GM18867 (cell line): ENCODE results near the gene SEC24B.
"Not testable (repeated sequence)": the region's sequence is repeated elsewhere in the genome, so short reads cannot be mapped to it uniquely, and the experiment has no call there.

Experiments
- ATAC-seq: cut with Tn5 transposase; IDR thresholded peaks from one replicate; pipeline ENCODE4 v1.9.1; 2021; ENCODE audit warnings: mild to moderate bottlenecking, moderate library complexity; ENCODE audit not compliant: unreplicated experiment

SEC24B gene

GRCh38 chr4:109432203-109432602 is 1.4 kb upstream of the SEC24B start:
- no peak for ATAC-seq

GRCh38 chr4:109432696-109433095 is 919 bp upstream of the SEC24B start:
- no peak for ATAC-seq

- ATAC-seq: peak; percentile 46
Measured at GRCh38 chr4:109434007-109434971, 674 bp downstream of the SEC24B start.

GRCh38 chr4:109435635-109436034 is 2.0 kb downstream of the SEC24B start:
- no peak for ATAC-seq

GRCh38 chr4:109436504-109436903 is 2.9 kb downstream of the SEC24B start:
- ATAC-seq: no peak

- no peak for ATAC-seq
Measured at GRCh38 chr4:109440948-109441347, 7.3 kb downstream of the SEC24B start.

GRCh38 chr4:109441862-109442458 is 8.3 kb downstream of the SEC24B start:
- no peak for ATAC-seq

GRCh38 chr4:109444182-109444844 is 10.7 kb downstream of the SEC24B start:
- peak; percentile 73 for ATAC-seq

GRCh38 chr4:109447278-109447677 is 13.7 kb downstream of the SEC24B start:
- no peak for ATAC-seq

GRCh38 chr4:109451544-109452273 is 18.1 kb downstream of the SEC24B start:
- ATAC-seq: no peak

- not testable (repeated sequence) for ATAC-seq
Measured at GRCh38 chr4:109453110-109453509, 19.5 kb downstream of the SEC24B start.

- ATAC-seq: peak; percentile 68
Measured at GRCh38 chr4:109462297-109462696, 28.7 kb downstream of the SEC24B start.

- no peak for ATAC-seq
Measured at GRCh38 chr4:109462802-109463201, 29.2 kb downstream of the SEC24B start.

- ATAC-seq: no peak
Measured at GRCh38 chr4:109465069-109465468, 31.5 kb downstream of the SEC24B start.

- no peak for ATAC-seq
Measured at GRCh38 chr4:109469915-109470314, 36.3 kb downstream of the SEC24B start.

- no peak for ATAC-seq
Measured at GRCh38 chr4:109472343-109472761, 38.7 kb downstream of the SEC24B start.

- ATAC-seq: no peak
Measured at GRCh38 chr4:109473824-109474223, 40.2 kb downstream of the SEC24B start.

- ATAC-seq: no peak
Measured at GRCh38 chr4:109486007-109486406, 52.4 kb downstream of the SEC24B start.

GRCh38 chr4:109494563-109494962 is 60.9 kb downstream of the SEC24B start:
- no peak for ATAC-seq

GRCh38 chr4:109495514-109495913 is 61.9 kb downstream of the SEC24B start:
- ATAC-seq: no peak

GRCh38 chr4:109496875-109497274 is 63.3 kb downstream of the SEC24B start:
- ATAC-seq: no peak
